Stimulated activated CD4-positive, alpha-beta T cell treated with anti-CD3 and anti-CD28 coated beads, Interleukin-1b, Interleukin-23, amount 100 ng/mL, for 4 hours (primary cell): ENCODE measurements around the gene POLR3F.
"Not testable (repeated sequence)": the region's sequence is repeated elsewhere in the genome, so short reads cannot be mapped to it uniquely, and the experiment has no call there.

Experiments
- DNase-seq, 2 donors: peaks; one replicate each; pipeline ENCODE4 v3.0.0-alpha.2; 2020; ENCODE audit warnings: low read depth in 2 of 2

The POLR3F gene

GRCh38 chr20:18506744-18507143, 39.6 kb downstream of the POLR3F start:
- no peak for DNase-seq

GRCh38 chr20:18507218-18508191, 40.3 kb downstream of the POLR3F start, which contains the start of gene SEC23B:
Gene SEC23B, plus strand, starts transcription at chr20:18507940. Its CDS starts 2,896 bp downstream, at chr20:18510836.
- DNase-seq = peak; percentile 95 to 96

GRCh38 chr20:18511571-18511970, 44.4 kb downstream of the POLR3F start:
- DNase-seq = no peak

DNA sequence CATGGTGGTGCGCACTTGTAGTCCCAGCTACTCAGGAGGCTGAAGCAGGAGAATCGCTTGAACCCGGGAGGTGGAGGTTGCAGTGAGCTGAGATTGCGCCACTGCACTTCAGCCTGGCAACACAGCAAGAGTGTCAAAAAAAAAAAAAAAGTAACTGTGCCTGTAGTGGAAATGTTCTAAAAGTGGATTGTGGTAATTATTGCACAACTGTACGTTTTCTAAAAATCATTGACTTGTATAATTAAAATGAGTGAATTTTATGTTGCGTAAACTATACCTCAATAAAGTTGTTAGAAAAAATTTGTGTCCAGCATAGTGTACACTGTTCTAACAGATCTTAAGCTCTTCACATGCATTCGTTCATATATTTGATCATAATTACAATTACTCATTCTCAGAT, 46.0 kb downstream of the POLR3F start:
- no peak for DNase-seq

- no peak for DNase-seq
Measured at GRCh38 chr20:18514127-18514526, 46.9 kb downstream of the POLR3F start.

DNA sequence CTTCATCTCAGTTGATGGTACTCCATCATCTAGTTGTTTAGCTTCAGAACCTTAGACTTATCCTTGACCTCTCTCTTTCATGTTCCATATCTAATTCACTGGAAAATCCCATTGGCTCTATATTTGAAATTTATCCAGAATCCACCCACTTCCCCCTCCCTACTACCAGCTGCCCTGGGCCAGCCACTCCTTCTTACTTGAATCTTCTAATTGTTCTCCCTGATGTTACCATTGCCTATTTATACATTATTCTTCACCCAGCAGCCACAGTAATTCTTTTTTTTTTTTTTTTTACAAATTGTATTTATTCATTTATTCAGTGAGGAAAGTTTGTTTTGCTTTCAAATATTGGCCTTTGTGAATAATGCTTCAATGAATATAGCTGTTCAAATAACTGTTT, 48.8 kb downstream of the POLR3F start:
- no peak for DNase-seq

DNA sequence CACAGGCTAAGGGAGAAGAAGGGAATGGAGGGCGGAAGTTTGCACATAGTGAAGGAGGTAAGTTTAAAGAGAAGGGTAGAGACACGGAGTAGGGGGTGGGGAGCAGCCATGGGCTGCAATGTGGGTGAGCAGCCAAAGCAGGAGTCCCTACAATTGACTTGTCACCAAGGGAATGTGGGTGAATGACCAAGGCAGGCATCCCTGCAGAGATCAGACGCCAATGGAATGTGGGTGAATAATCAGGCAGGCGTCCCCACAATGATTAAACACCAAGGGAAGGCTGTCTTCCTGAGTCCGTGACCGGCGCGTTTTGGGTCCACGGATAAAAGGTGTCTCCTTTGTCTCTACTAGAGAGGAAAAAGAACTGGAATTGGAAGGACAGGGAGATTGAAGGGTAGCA, 54.9 kb downstream of the POLR3F start:
- not testable (repeated sequence) for DNase-seq

- DNase-seq = no peak
Measured at GRCh38 chr20:18523066-18523465, 55.9 kb downstream of the POLR3F start.

- no peak for DNase-seq
Measured at GRCh38 chr20:18524646-18525045, 57.5 kb downstream of the POLR3F start.

DNA sequence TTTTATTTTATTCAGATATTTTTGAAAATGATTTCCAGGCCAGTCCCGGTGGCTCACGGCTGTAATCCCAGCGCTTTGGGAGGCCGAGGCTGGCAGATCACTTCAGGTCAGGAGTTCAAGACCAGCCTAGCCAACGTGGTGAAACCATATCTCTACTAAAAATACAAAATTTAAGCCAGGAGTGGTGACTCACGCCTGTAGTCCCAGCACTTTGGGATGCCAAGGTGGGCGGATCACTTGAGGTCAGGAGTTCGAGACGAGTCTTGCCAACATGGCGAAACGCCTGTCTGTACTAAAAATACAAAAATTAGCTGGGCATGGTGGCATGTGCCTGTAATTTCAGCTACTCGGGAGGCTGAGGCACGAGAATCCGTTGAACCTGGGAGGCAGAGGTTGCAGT, 59.6 kb downstream of the POLR3F start:
- not testable (repeated sequence) for DNase-seq

GRCh38 chr20:18527339-18527738, 60.1 kb downstream of the POLR3F start:
- no peak for DNase-seq

GRCh38 chr20:18527836-18528235, 60.6 kb downstream of the POLR3F start:
- no peak for DNase-seq

DNA sequence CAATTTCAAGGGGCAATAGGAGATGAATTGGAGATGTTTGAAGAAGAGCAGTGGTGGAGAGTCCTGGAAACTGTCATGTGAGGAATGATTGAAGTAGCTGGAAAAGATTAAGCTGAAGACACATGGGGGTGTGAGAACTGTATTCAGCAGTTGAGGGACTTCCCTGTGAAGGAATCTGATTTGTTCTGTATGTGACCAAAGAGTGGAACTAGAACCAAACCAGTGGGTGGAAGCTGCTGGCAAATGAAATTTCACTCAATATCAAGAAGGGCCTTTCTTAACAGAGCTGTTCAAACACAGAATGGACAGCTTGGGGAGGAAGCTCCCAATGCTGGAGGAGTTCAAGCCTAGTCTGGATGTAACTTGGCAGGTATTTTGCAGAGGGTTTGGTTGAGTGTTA, 61.9 kb downstream of the POLR3F start:
- no peak for DNase-seq

- no peak for DNase-seq
Measured at GRCh38 chr20:18532626-18533025, 65.4 kb downstream of the POLR3F start.

DNA sequence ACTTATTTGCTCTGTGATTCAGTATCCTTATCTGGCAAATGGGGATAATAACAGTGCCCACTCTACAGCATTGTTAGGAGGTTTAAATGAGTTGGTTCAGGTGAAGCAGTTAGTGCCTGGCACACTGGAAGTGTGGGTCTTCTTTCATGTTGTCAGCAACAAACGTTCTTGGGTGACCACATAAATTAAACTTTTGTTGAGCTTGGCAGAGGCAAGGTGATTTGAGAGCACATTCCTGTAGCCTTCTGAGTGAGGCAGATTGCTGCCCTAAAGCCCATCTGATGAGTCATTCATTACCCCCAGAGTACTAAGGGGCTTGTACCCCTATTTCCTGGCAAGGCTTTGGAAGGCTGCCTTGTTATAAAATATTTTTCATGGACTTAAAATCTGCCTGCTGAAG, 66.3 kb downstream of the POLR3F start:
- DNase-seq = no peak

DNA sequence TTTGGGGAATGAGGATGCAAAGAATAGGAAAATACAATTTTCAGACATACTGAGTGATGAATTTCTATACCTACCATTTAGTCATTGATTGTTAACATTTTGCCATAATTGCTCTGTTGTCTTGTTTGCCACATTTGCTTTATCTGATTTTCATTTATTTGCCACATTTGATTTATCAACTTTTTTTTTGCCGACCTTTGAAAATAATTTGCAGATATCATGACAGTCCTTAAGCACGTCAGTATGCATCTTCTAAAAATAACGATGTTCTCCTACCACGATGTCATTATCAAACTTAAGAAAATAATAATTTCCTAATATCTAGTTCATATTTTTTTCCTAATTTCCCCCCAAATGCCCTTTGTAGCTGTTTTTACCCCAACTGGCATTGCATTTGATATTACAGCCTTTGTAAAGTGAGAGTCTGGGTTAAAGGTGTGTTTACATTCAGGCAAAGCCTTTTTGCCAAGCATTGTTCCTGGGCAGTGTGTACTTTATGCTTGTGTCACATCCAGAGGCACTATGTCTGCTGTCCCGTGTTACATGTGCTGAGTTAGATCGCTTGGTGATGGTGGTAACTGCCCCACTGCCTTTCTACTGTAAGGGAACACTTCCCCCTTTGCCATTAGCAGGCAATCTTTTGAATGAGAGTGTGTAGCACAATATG, 66.9 kb downstream of the POLR3F start:
- no peak for DNase-seq
